ENCODE results near the gene ANKRD13A.

DNA sequence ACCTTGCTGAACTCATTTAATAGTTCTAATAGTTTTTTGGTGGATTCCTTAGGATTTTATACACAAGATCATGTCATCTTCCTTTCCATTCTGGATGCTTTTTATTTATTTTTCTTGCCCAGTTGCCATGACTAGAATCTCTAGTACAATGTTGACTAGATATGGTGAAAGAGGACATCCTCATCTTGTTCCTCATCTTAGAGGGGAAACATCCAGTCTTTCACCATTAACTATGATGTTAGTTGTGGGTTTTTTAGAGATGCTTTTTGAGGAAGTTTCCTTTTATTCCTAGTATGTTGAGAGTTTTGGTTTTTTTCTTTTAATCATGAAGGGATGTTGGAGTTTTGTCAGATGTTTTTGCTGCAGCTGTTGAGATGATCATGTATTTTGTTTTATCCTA, 8.7 kb downstream of the ANKRD13A start:
- TF ChIP-seq GATA3 (IDR thresholded peaks at IDR 0.05; ENCODE audit: low read depth, low read length): no peak
- no peak for TF ChIP-seq GATA2 (IDR thresholded peaks at IDR 0.05; ENCODE audit: low read depth, low read length)

Data from SH-SY5Y (cell line).